Activated naive CD4-positive, alpha-beta T cell treated with anti-CD3 and anti-CD28 coated beads, Interleukin-2, amount 50 U/mL, for 16 hours (primary cell): ENCODE data around the gene KSR2.

Experiments used
- DNase-seq: peaks from one replicate; pipeline ENCODE4 v3.0.0-alpha.2; 2020

Gene KSR2

GRCh38 chr12:117563706-117564105, 405.1 kb downstream of the KSR2 start:
- DNase-seq = no peak

GRCh38 chr12:117563007-117563406, 405.8 kb downstream of the KSR2 start:
- DNase-seq = no peak

- no peak for DNase-seq
Measured at GRCh38 chr12:117561990-117562389, 406.8 kb downstream of the KSR2 start.

- DNase-seq = no peak
Measured at GRCh38 chr12:117559978-117560377, 408.8 kb downstream of the KSR2 start.

- no peak for DNase-seq
Measured at GRCh38 chr12:117555889-117556288, 412.9 kb downstream of the KSR2 start.

- no peak for DNase-seq
Measured at GRCh38 chr12:117552971-117553370, 415.8 kb downstream of the KSR2 start.

GRCh38 chr12:117551665-117552064, 417.1 kb downstream of the KSR2 start:
- no peak for DNase-seq

- no peak for DNase-seq
Measured at GRCh38 chr12:117547209-117547608, 421.6 kb downstream of the KSR2 start.

- no peak for DNase-seq
Measured at GRCh38 chr12:117545216-117545615, 423.6 kb downstream of the KSR2 start.

GRCh38 chr12:117540011-117540410, 428.8 kb downstream of the KSR2 start:
- DNase-seq = no peak

- no peak for DNase-seq
Measured at GRCh38 chr12:117538926-117539325, 429.9 kb downstream of the KSR2 start.

GRCh38 chr12:117538032-117538690, 430.6 kb downstream of the KSR2 start:
- DNase-seq = no peak

GRCh38 chr12:117533687-117534086, 435.1 kb downstream of the KSR2 start:
- no peak for DNase-seq

GRCh38 chr12:117530796-117531195, 438.0 kb downstream of the KSR2 start:
- DNase-seq = no peak

- no peak for DNase-seq
Measured at GRCh38 chr12:117528538-117528937, 440.3 kb downstream of the KSR2 start.

- DNase-seq = no peak
Measured at GRCh38 chr12:117527479-117527855, 441.3 kb downstream of the KSR2 start.

GRCh38 chr12:117526757-117527478, 441.9 kb downstream of the KSR2 start:
- no peak for DNase-seq

- DNase-seq = no peak
Measured at GRCh38 chr12:117525766-117526165, 443.0 kb downstream of the KSR2 start.

GRCh38 chr12:117524806-117525205, 444.0 kb downstream of the KSR2 start:
- DNase-seq = no peak

GRCh38 chr12:117523971-117524370, 444.8 kb downstream of the KSR2 start:
- no peak for DNase-seq

GRCh38 chr12:117522559-117522958, 446.2 kb downstream of the KSR2 start:
- DNase-seq = no peak

GRCh38 chr12:117521867-117522266, 446.9 kb downstream of the KSR2 start:
- no peak for DNase-seq

GRCh38 chr12:117521346-117521745, 447.4 kb downstream of the KSR2 start:
- DNase-seq = no peak

GRCh38 chr12:117518594-117519270, 450.1 kb downstream of the KSR2 start:
- DNase-seq = no peak
